Activated CD4-positive, alpha-beta T cell treated with anti-CD3 and anti-CD28 coated beads, Interleukin-2, Interleukin-4, amounts not matched to agents 100 ng/mL and 50 ng/mL, durations not matched to agents 16 hours and 8 hours (primary cell): ENCODE results near the gene MYBPC1.
"Not testable (repeated sequence)": the region's sequence is repeated elsewhere in the genome, so short reads cannot be mapped to it uniquely, and the experiment has no call there.

Experiments
- DNase-seq: peaks from one replicate; pipeline ENCODE4 v3.0.0-alpha.2; 2020; ENCODE audit warnings: low spot score

Gene MYBPC1

DNA sequence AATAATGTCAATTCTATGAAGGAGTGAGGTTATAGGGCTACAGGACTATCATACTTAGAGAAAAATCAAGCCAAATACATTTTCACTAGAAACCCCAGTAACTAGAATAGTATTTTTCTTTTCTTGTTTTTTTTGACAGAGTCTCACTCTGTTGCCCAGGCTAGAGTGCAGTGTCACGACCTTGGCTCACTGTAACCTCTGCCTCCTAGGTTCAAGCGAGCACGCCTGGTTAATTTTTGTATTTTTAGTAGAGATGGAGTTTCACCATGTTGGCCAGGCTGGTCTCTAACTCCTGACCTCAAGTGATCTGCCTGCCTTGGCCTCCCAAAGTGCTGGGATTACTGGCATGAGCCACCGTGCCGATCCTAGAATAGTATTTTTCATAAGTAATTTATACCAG, 139.7 kb downstream of the MYBPC1 start:
- DNase-seq: not testable (repeated sequence)
